SIG-M5 treated with dmso at 0.1 percent for 504 hours (cell line): ENCODE data around the gene RALGAPA2.
"Not testable (repeated sequence)": the region's sequence is repeated elsewhere in the genome, so short reads cannot be mapped to it uniquely, and the experiment has no call there.

Experiments used
- DNase-seq: peaks from one replicate; lab custom pipeline; 2025; ENCODE audit not compliant: unreplicated experiment; lab: John Stamatoyannopoulos, UW

The RALGAPA2 gene

DNA sequence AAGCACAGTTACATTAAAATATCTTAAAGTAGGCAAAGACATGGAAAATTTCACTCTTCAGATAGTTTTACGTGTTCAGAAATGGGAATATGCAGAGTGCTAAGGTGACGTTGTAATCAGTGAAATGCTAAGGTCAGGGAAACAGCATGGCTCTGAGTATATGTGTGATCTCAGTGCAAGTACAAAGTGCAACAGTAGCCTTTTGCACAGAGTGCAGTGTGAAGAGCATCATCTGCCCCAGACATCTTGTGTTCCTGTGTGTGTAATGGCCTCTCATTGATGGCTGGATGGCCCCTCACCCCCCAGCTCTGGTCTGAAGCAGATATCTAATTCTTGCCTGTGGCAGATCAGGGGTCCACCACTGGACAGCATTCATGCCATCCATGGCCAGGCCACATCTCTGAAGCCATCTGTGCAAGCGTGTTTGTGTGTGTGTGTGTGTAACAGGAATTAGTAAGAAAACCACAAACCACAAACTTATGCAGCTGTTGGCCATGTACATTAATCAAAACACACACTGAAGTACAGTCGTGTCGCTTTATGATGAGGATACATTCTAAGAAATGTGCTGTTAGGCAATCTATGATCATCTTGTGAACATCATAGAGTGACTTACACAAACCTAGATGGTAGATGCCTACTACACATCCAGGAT lies 165.1 kb downstream of the RALGAPA2 start:
- DNase-seq, result no peak

DNA sequence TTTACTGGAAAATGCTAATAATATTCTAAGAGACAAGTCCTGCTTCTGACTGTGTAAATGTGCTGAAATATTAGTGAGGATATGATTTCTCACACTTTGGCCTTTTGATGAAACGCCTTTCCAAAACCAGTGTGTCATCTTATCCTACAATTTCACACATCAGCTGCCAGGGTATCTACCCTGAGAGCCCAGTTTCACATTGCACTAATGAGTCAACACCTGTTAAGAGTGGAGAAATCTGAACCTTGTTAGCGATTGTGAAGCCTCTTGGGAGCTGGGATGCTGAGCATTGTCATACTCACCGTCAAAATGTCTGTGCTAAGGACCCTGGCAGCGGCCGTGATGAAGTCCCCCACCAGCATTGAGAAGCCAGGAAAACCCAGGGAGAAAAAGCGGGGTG lies 166.0 kb downstream of the RALGAPA2 start:
- DNase-seq, result no peak

DNA sequence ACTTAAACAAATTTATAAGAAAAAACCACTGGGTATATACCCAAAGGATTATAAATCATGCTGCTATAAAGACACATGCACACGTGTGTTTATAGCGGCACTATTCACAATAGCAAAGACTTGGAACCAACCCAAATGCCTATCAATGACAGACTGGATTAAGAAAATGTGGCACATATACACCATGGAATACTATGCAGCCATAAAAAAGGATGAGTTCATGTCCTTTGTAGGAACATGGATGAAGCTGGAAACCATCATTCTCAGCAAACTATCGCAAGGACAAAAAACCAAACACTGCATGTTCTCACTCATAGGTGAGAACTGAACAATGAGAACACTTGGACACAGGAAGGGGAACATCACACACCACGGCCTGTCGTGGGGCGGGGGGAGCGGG lies 169.1 kb downstream of the RALGAPA2 start:
- not testable (repeated sequence) for DNase-seq

DNA sequence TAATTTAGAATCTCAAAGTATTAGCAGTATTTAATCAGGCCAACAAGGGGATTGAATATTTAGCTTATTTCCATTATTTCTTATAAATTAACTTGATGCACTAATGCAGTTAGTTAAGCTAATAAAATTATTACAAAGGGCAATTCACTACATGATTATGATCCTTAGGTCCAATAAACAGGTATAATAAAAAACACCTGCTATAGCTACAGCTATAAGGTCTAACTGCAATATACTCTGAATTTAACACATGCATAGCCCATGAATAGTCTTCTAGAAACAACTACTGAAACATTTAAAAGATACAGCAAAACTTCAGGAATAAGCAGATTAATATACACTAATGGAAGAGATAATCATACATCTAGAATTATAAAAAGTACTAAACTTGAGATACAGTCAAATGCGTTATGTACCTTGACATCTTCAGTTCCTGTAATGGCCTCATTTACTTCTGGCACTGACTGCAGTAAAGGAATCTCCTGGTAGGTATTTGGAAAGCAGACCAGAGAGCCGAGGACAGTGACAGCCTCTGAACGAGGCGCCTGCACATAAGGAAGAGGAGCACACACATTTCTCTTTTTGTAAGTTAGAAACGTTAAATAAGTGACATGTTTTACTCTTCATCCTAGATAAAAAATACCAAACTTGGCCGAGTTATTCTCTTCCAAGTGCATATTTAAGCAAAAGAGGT lies 176.1 kb downstream of the RALGAPA2 start:
- DNase-seq, result no peak

DNA sequence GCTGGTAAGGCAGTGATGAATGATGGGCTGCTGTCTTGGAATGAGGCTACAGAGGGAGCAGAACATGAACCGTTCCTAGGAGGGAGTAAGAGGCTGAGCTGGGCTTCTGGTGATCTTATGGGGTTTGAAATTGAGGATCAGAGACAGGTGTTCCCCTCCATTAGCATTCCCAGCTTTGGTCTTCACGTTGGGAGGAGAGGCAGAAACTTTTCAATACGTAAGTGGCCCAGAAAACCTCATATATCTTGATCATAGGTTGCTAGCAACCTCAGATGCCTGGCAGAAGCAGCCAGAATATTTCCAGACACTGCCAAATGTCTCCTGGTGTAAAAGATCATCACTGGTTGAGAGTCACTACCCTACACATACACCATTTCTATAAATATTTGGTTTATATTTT lies 177.4 kb downstream of the RALGAPA2 start:
- DNase-seq, result no peak

DNA sequence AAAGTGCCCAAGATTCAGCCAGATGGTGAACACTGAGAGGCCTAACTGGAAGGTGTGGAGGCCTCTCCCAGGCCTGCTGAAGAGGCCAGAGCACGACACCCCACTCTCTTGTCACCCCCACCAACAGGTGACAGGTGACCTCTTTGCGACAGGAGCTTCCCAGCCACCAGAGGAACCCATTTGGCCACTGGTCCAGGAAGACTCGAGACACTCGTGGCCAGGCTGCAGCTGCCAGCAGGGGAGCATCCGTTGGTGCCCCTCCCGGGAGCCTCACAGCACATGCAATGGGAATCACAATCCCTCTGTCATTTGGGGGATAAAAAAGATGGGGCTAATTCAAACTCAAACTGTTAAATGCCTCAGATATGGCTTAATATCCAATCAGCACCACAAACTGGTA lies 181.2 kb downstream of the RALGAPA2 start:
- no peak for DNase-seq

DNA sequence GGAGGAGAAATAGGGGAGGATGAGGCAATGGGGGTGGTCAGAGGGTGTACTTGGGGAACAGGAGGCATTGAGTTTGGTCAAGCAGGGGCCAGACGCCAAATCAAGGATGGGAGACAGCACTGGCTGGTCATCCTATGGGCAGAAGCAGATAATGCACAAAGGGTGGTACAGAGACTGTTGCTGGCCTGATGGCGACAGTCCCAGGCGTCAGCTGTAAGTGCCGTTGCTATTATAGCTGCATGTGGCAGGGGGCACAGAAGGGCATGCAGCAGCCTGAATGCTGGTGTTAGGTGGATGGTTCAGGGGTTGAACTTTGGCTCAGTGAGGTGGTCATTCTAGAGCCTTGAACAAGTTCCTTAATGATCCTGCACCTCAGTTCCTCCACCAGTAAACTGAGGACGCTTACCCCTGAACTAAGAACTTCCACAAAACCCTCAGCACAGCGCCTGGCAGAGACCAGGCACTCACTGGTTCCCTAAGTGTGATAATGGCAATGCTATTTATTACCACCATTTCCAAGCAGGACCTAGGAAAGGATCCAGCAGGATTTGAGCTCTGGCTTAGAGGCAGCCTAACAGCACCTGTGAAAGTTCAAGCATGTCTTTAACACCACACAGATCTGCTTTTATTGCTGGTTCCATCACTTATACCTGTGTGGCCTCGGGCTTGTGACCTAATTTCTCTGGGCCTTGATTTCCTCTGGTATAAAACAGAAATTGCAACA lies 181.9 kb downstream of the RALGAPA2 start:
- no peak for DNase-seq

DNA sequence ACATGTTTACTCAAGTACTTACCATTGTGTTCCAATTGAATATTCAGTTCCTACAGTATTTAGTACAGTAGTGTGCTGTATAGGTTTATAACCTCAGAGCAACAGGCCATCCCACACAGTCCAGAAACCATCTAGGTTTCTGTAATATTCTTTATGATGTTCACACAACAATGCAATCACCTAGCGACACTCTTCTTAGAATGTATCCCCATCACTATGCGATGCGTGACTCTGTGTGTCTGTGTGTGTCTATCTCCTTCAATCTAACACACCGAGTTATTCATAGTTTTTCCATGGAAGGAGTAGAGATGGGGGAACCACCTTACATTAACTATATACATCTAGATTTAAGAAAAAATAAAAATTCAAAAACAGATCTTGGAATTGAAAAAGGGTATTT lies 182.8 kb downstream of the RALGAPA2 start:
- DNase-seq, result no peak

DNA sequence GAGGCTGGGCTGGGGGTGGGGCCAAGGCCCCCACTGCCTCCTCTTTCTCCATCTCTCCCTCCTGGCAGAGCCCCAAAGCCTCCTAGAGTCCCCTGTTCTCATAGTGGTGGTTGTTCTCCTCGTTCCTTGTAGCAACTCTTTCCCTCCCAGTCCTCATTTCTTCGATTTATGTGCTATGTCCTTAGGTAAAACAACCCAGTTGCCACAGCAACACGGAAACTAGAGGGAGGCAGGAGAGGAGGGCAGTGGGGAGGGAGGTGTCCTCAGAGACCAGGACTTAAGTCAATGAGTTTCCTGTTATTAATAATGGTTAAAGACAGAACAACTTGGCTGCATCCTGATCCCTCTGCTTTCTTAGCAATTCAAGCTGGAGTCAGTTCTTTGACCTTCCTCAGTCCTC lies 183.6 kb downstream of the RALGAPA2 start:
- DNase-seq, result no peak

DNA sequence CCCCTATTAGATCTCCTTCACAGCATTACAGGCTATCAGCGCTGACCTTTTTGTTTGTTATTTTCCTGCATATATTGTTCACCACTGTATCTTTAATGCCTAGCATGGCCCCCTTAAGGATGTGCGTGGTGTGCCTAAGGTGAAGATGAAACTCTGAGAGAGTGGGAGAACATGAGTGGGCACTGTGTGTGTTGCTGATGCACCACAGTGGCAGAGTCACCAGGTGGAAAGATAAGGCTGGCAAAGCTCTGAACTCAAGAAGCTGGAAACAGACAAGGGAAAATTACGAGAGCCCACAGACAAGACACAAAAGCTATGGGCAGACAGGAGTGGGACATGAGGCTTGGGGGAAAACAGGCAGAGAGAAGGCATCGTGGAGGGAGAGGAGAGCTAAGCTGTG lies 184.8 kb downstream of the RALGAPA2 start:
- no peak for DNase-seq

DNA sequence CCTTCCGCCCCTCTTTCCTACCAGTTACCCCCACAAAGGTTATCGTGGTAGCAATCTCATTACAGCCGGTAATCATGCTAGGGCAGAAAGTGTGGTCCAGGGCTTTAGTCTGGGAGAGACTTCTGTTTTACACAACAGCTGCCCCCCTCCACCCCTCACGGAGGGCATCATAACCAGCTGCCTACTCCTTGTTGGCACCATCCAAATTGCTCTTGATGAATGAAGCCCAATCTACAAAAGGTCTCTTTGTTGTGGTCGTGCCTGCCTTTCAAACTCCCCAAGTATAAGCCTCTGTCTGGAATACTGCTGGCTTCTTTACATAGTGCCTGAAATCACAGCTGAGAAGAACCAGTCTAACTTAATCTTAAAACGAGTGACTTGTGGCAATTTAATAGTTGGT lies 186.7 kb downstream of the RALGAPA2 start:
- DNase-seq, result no peak

DNA sequence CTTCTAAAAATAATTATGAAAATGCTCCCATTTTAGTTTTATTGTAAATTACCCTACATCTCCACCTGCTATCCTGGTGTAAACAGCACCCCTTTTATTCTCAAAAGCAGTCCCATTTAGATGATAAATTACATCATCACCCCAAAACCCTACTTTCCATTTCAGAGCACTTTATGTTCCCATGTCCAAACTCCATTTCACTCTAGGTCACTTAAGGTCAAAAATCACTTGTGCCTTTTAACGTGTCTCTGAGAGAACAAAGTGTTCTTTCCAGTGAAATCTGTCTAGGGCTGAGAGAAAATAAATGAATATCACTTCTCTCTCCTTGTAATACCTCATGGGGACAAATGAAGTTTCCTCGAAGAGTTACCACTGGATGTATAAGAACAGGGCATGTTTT lies 187.2 kb downstream of the RALGAPA2 start:
- no peak for DNase-seq

DNA sequence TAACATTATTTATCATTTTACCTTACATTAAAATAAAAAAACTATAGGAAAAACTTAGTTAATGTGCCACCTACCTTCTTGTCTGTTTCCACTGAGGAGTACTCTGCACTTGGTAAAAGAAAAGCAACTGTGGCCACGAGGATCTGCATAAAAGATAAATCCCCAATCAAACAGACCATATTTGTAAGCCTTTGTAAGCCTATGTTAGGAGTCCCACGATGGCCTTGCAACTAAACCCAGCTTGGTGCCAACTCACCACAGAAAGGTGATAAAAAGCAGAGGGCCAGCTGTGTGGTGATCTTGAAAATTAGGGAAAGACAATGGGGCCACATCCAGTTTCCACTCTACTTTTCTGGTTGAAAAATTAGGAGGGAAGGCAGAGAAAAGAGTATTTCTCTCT lies 187.7 kb downstream of the RALGAPA2 start:
- no peak for DNase-seq

DNA sequence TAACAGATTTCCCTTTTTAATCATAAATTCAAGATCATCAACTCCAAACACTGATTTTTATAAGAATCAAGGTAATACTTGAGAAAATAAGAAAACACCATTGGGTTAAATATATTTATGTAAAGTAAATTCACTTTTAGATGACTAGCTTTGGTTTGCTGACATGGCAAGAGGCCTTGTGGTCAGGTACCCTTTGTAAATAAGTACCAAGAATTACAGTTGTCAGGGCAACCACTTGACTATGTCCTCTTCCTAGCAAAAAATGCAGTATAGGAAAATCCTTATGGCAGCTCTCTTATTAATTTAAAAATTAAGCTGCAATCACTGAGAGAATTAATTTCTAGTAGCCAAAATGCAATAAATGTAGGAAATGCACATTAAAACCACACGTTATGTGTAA lies 190.7 kb downstream of the RALGAPA2 start:
- no peak for DNase-seq

DNA sequence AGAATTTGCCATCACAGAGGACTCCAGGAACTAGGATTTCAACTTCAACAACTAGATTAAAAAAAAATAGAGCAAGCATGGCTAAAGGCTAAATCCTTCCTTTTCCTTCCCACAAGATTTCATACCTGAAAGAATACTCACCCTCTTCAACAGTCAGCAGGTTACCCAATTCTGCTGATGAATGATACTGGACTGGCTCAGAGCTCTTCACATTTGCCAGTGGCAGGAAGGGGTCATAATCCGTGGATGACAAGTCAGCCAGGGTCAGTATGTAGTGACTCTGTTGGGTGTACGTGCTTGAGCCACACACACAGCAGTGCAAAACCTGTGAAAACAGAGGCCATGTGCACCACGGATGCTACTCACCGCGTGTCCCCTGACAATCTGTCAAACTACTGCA lies 191.7 kb downstream of the RALGAPA2 start:
- DNase-seq, result no peak

DNA sequence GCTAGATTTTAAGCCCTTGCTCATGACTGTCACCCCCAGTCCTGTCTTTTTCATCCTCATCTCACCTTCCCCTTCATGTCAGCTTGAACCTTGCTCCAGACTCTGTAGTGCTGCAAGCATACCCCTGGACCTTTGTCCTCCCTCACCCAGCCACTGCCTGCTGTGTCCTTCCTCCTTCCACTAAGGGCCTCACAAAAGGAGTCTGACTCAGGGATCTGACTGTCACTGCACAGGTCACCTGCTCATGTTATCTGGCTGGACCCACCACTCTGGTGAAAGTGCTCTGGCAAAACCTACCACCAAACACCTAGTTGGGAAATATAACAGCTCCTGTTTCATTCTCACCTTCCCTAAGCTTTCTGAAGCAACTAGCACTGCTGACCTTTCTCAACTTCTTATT lies 193.2 kb downstream of the RALGAPA2 start:
- no peak for DNase-seq

DNA sequence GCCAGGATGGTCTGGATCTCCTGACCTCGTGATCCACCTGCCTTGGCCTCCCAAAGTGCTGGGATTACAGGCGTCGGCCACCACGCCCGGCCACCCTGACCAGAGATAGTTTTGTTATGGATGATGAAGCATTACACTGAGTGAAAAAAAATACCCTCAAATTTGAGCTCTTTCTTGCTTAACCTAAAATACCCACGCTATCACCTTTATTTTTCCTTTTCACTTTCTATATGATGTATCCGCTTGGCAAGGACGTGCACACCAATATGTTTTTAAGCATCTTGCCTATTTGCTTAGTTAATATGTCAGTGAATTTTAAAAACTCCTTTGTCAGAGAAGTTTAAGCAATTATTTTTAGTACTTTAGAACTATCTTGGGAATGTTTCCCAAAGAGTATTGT lies 194.2 kb downstream of the RALGAPA2 start:
- no peak for DNase-seq

DNA sequence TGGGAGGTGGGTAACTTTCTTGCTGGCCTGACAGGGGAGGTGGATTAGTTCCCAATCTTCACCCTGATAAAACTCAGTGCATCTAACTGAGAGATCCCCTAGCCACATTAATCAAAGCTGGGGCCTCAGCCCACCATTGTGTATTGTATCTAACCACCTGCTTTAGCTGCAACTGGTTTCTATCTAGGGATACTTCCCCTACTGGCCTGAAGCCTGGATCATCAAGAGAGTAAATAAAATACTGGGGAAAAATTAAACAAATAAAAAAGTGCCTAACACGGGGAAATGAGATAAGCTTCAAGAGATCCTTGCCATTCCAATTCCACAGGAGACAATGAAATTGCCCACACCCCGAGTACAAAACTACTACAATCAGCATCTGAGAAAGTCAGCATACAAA lies 195.1 kb downstream of the RALGAPA2 start:
- DNase-seq, result no peak

DNA sequence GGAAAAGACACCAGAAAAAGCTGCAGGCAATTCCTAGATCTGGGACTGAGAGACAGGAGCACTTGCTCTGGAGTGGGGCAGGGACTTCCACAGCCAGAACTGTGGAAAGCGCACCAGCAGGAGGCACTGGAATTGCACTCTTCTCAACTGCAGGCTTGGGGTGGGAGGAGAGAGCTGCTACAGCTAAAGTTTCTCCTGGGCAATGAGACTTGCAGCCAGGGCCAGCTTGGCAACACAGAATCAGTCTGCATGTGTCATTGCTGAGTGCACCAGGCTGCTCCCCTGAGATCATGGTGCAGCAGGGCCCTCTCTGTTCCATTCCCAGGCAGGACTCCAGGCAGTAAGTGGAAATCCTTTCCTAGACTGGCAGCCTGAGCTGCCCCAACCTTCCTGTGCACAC lies 198.7 kb downstream of the RALGAPA2 start:
- DNase-seq, result no peak

DNA sequence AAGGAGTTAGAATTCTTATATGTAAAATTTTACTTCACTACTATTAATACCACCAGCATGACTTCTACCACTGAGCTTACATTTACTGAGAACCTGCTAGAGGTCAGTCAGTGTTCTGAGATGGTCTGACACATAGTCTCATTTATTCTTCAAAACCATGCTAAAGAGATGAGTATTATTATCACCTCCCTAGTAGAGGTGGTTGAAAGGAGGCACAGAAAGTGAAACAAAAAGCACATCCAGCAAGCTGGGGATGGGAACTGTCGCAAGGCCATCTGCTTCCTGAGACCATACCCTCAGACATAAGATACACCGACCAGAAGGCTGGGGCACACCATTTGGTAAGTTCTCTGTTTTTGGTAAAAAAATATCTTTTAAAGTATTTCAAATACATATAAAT lies 206.9 kb downstream of the RALGAPA2 start:
- DNase-seq, result no peak

DNA sequence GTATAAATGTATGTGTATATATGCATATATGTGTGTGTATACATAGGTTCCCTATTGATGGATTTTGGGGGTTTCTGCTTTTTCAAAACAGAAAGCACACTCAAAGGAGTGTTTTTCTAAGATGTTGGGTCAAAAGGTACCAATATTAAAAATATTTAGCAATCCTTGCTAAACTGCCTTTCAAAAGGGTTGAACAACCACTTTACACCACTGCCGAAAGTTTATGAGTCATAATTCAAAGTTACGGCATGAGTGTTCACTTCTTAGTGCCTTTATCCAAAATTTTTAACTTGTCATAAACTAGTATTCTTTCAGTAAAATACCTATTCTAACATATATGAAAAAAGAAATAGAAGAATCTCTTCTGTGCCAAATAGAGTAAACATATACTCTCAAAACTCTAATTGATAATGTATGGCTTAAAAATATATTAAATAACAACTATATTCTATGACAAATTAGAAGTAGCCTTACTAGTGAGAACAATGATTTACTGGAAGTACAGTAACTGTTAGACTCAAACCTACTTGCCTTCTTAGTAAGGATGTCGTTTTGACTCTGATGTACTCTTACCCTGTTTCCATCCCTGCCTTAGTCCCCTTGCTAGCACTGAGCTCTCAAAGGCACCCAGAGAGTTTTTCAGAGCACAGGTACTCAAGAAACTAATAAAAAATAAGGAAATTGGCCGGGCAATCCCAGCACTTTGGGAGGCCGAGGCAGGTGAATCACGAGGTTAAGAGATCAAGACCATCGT lies 208.5 kb downstream of the RALGAPA2 start:
- DNase-seq, result no peak

DNA sequence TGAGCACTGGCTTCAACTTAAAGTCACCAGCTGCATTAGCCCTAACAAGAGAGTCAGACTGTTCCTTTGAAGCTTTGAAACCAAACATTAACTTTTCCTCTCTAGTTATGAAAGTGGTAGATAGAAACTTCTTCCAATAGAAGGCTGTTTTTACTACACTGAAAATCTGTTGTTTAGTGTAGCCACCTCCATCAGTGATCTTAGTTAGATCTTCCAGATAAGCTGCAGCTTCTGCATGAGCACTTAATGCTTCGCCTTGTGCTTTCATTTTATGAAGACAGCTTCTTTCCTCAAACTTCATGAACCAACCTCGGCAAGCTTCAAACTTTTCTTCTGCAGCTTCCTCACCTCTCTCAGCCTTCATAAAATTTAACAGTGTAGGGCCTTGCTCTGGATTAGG lies 211.3 kb downstream of the RALGAPA2 start:
- no peak for DNase-seq
